PFSK-1 (cell line): ENCODE results near the gene ANKRD40.

ENCODE experiments used
- SIN3A ChIP-seq: IDR thresholded peaks from 2 replicates; pipeline ENCODE4 v1.6.1; 2012; ENCODE audit warnings: mild to moderate bottlenecking, low read length, moderate library complexity, borderline replicate concordance; ENCODE audit not compliant: insufficient read depth
- TF ChIP-seq, protein P1 (sequence below), 2 experiments: IDR thresholded peaks; 2 replicates each; pipeline versions ENCODE4 v1.6.1 to v1.8.0; 2011 to 2012; ENCODE audit warnings: low read depth in 2 of 2, low read length in 2 of 2, control low read depth in 1 of 2, inconsistent platforms in 1 of 2, mild to moderate bottlenecking in 1 of 2, moderate library complexity in 1 of 2; ENCODE audit not compliant: insufficient read depth in 1 of 2

DNA sequence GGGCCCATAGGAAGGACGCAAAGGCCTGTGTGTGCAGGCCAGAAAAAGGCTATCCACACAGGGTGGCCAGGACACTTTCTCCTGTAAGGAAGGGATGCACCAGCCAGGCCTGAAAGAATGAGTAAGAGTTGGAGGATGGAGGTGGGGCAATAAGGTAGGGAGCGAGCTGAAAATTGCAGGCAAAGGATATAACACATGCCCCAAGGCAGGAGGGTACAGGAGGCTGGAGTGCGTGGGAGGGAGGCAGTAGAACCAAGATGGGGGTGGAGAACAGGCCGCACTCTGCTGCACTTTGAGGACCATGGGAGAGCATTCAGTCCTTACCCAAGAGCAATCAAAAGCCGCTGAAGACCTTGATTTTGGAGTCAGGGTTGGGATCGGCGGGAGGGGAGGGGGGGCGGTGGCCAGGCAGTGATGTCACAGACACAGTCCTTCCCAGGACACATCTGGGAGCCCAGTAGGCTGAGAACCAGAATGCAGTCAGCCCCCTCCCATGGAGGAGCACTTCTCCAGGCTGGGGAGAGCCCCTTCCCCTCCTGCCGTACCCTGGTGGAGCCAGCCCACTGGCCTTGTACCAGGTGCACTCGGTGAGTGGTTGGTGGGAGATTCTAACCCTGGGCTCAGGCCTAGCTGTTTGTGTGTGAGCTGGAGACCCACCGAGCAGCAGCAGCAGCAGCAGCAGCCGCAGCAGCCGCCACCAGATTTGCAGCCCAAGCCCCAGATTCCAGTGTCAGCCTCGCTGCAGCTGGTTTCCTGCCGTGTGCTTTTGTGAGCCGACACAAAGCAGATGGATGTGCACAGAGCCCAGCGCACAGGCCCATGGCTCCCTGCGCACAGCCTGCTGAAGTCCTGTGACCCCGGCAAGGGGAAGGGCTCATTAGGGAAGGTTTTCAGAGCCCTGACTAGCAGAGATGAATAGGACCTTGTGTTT lies 17.5 kb downstream of the ANKRD40 start:
- TF ChIP-seq, protein P1, sequence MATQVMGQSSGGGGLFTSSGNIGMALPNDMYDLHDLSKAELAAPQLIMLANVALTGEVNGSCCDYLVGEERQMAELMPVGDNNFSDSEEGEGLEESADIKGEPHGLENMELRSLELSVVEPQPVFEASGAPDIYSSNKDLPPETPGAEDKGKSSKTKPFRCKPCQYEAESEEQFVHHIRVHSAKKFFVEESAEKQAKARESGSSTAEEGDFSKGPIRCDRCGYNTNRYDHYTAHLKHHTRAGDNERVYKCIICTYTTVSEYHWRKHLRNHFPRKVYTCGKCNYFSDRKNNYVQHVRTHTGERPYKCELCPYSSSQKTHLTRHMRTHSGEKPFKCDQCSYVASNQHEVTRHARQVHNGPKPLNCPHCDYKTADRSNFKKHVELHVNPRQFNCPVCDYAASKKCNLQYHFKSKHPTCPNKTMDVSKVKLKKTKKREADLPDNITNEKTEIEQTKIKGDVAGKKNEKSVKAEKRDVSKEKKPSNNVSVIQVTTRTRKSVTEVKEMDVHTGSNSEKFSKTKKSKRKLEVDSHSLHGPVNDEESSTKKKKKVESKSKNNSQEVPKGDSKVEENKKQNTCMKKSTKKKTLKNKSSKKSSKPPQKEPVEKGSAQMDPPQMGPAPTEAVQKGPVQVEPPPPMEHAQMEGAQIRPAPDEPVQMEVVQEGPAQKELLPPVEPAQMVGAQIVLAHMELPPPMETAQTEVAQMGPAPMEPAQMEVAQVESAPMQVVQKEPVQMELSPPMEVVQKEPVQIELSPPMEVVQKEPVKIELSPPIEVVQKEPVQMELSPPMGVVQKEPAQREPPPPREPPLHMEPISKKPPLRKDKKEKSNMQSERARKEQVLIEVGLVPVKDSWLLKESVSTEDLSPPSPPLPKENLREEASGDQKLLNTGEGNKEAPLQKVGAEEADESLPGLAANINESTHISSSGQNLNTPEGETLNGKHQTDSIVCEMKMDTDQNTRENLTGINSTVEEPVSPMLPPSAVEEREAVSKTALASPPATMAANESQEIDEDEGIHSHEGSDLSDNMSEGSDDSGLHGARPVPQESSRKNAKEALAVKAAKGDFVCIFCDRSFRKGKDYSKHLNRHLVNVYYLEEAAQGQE (IDR thresholded peaks at IDR 0.05; ENCODE audit: insufficient read depth in 1 of 2, low read depth in 2 of 2, low read length in 2 of 2), result no peak
- no peak for TF ChIP-seq SIN3A
